Ramos (cell line): Measurements from ENCODE around the gene ZNF662.
"Not testable (repeated sequence)": the region's sequence is repeated elsewhere in the genome, so short reads cannot be mapped to it uniquely, and the experiment has no call there.

Experiments
- in situ Hi-C: fragments of 300-500 bp; cut with MboI; formaldehyde crosslinking; loops from one replicate; pipeline ENCODE4 v1.14.3; 2022; ENCODE audit warnings: low sequenced_read_pairs; ENCODE audit not compliant: unreplicated experiment

Gene ZNF662

GRCh38 chr3:42906070-42906847 lies at the start of gene ZNF662:
Gene ZNF662 (plus strand): TSS chr3:42906142. CDS start chr3:42908115, 1,973 bp downstream.
- in situ Hi-C loops: no loop called here

- in situ Hi-C loops: no loop called here
Observed at GRCh38 chr3:42856544-42856943, 49.4 kb upstream of the ZNF662 start.

GRCh38 chr3:42864321-42864950 lies 41.5 kb upstream of the ZNF662 start:
- in situ Hi-C loops: no loop called here

- in situ Hi-C loops: no loop called here
Observed at GRCh38 chr3:42865256-42865655, 40.7 kb upstream of the ZNF662 start.

- in situ Hi-C loops: no loop called here
Observed at GRCh38 chr3:42867138-42867537, 38.8 kb upstream of the ZNF662 start.

- in situ Hi-C loops: no loop called here
Observed at GRCh38 chr3:42868841-42869240, 37.1 kb upstream of the ZNF662 start.

GRCh38 chr3:42871592-42872196 lies 34.2 kb upstream of the ZNF662 start:
- in situ Hi-C loops: no loop called here

GRCh38 chr3:42872718-42873117 lies 33.2 kb upstream of the ZNF662 start:
- in situ Hi-C loops: no loop called here

- in situ Hi-C loops: no loop called here
Observed at GRCh38 chr3:42873221-42873982, 32.5 kb upstream of the ZNF662 start.

- in situ Hi-C loops: loop anchor here (5.0 kb wide), 1 partner anchor 42 kb away; no protein-coding TSS in a partner anchor
Observed at GRCh38 chr3:42874749-42875148, 31.2 kb upstream of the ZNF662 start.

- in situ Hi-C loops: loop anchor here (5.0 kb wide), 1 partner anchor 43 kb away; no protein-coding TSS in a partner anchor
Observed at GRCh38 chr3:42875325-42876151, 30.4 kb upstream of the ZNF662 start, which contains the start of gene CYP8B1. Gene CYP8B1 (minus strand): TSS chr3:42875879. CDS start chr3:42875816, 63 bp downstream.

- in situ Hi-C loops: loop anchor here (5.0 kb wide), 1 partner anchor 44 kb away; no protein-coding TSS in a partner anchor
Observed at GRCh38 chr3:42876401-42876800, 29.5 kb upstream of the ZNF662 start.

GRCh38 chr3:42876940-42877720 lies 28.8 kb upstream of the ZNF662 start:
- in situ Hi-C loops: loop anchor here (5.0 kb wide), 1 partner anchor 45 kb away; no protein-coding TSS in a partner anchor

- in situ Hi-C loops: loop anchor here (5.0 kb wide), 1 partner anchor 46 kb away; no protein-coding TSS in a partner anchor
Observed at GRCh38 chr3:42877881-42878280, 28.1 kb upstream of the ZNF662 start.

- in situ Hi-C loops: no loop called here
Observed at GRCh38 chr3:42880183-42880582, 25.8 kb upstream of the ZNF662 start.

- in situ Hi-C loops: no loop called here
Observed at GRCh38 chr3:42880601-42881451, 25.1 kb upstream of the ZNF662 start.

- in situ Hi-C loops: not testable (repeated sequence)
Observed at GRCh38 chr3:42883251-42883930, 22.6 kb upstream of the ZNF662 start.
